Measurements from ENCODE around the gene IL26. TPM values are rescaled to one million over a fixed set of nuclear protein-coding genes. Genes with fewer than 3 reads are reported as not detected.

The IL26 gene
- polyA plus RNA-seq, 1 donor from 2014 or later, result not detected

- Histone ChIP-seq H4K20me1 (ENCODE audit: insufficient read depth) (no peaks in the 10 kb centered on the region), H3K27me3 (ENCODE audit: insufficient read depth, low read depth, low read length) (no peaks in the 10 kb centered on the region), H3K79me2 (replicated peaks; ENCODE audit: insufficient read depth, low read length) (no peaks in the 10 kb centered on the region), H3K9ac (ENCODE audit: low read length) (no peak overlapping the region), H2AFZ (ENCODE audit: low read depth, low read length) (no peak overlapping the region), H3K9me2 (ENCODE audit: insufficient read depth, low read length) (no peaks in the 10 kb centered on the region), H3F3A (ENCODE audit: insufficient read depth, low read length, poor library complexity, severe bottlenecking) (no peaks in the 10 kb centered on the region), H3K9me3 (ENCODE audit: low read length) (no peaks in the 10 kb centered on the region), H3K27ac (ENCODE audit: low read length) (no peak overlapping the region), H3K36me3 (ENCODE audit: insufficient read depth, low read length) (no peaks in the 10 kb centered on the region), H3K4me2 (ENCODE audit: low read length) (no peak overlapping the region), H3K4me3 (ENCODE audit: low read length) (no peak overlapping the region)
- TF ChIP-seq MXI1 (conservative IDR thresholded peaks at IDR 0.05; ENCODE audit: poor library complexity, severe bottlenecking), result no peak
- TF ChIP-seq, protein P1, sequence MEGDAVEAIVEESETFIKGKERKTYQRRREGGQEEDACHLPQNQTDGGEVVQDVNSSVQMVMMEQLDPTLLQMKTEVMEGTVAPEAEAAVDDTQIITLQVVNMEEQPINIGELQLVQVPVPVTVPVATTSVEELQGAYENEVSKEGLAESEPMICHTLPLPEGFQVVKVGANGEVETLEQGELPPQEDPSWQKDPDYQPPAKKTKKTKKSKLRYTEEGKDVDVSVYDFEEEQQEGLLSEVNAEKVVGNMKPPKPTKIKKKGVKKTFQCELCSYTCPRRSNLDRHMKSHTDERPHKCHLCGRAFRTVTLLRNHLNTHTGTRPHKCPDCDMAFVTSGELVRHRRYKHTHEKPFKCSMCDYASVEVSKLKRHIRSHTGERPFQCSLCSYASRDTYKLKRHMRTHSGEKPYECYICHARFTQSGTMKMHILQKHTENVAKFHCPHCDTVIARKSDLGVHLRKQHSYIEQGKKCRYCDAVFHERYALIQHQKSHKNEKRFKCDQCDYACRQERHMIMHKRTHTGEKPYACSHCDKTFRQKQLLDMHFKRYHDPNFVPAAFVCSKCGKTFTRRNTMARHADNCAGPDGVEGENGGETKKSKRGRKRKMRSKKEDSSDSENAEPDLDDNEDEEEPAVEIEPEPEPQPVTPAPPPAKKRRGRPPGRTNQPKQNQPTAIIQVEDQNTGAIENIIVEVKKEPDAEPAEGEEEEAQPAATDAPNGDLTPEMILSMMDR (IDR thresholded peaks at IDR 0.05; ENCODE audit: poor library complexity, severe bottlenecking), result no peak
- no peak for TF ChIP-seq REST (IDR thresholded peaks at IDR 0.05; ENCODE audit: borderline replicate concordance)
- TF ChIP-seq EZH2 (IDR thresholded peaks at IDR 0.05; ENCODE audit: borderline replicate concordance, insufficient read depth, low read length, poor library complexity, severe bottlenecking), result no peak
- no peak for TF ChIP-seq POLR2AphosphoS5 (IDR thresholded peaks at IDR 0.05)
- TF ChIP-seq SMC3 (conservative IDR thresholded peaks at IDR 0.05; ENCODE audit: poor library complexity), result no peak
- TF ChIP-seq RAD21 (conservative IDR thresholded peaks at IDR 0.05), result no peak
- TF ChIP-seq EP300 (conservative IDR thresholded peaks at IDR 0.05; ENCODE audit: poor library complexity, severe bottlenecking), result no peak
- no peak for TF ChIP-seq TAF1 (IDR thresholded peaks at IDR 0.05; ENCODE audit: low read depth)
Measured at GRCh38 chr12:68233498-68233897, 7.9 kb upstream of the IL26 start.

DNA sequence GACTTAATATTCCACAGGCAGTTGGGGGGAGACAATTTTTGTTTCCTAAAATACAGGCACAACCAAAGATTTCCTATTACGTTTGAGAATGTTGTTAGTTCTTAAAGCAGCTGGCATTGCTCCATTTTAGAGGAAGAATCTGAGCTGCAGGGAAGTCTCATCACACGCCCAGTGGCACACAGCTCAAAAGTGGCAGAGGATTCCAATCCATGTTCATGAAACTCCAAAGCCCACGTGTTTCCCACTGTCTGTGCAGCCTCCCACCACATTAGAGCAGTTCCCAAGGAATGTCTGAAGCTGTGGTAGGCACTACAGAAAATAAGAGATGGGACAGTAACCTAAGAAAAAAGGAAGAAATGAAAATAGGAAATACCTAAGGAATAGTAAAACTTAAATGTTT, 6.1 kb upstream of the IL26 start:
- H3K4me2 ChIP-seq (ENCODE audit: low read length), result no peak overlapping the region
- H3K9ac ChIP-seq (ENCODE audit: low read length), result no peak overlapping the region
- no peaks in the 10 kb centered on the region for H4K20me1 ChIP-seq (ENCODE audit: insufficient read depth)
- no peaks in the 10 kb centered on the region for H3K9me2 ChIP-seq (ENCODE audit: insufficient read depth, low read length)
- no peaks in the 10 kb centered on the region for H3K79me2 ChIP-seq (replicated peaks; ENCODE audit: insufficient read depth, low read length)
- no peaks in the 10 kb centered on the region for H3K9me3 ChIP-seq (ENCODE audit: low read length)
- H2AFZ ChIP-seq (ENCODE audit: low read depth, low read length), result no peak overlapping the region
- no peaks in the 10 kb centered on the region for H3K27me3 ChIP-seq (ENCODE audit: insufficient read depth, low read depth, low read length)
- TF ChIP-seq TAF1 (IDR thresholded peaks at IDR 0.05; ENCODE audit: low read depth) (no peak), RAD21 (conservative IDR thresholded peaks at IDR 0.05) (no peak), SMC3 (conservative IDR thresholded peaks at IDR 0.05; ENCODE audit: poor library complexity) (no peak), EZH2 (IDR thresholded peaks at IDR 0.05; ENCODE audit: borderline replicate concordance, insufficient read depth, low read length, poor library complexity, severe bottlenecking) (no peak), MXI1 (conservative IDR thresholded peaks at IDR 0.05; ENCODE audit: poor library complexity, severe bottlenecking) (no peak), REST (IDR thresholded peaks at IDR 0.05; ENCODE audit: borderline replicate concordance) (no peak), EP300 (conservative IDR thresholded peaks at IDR 0.05; ENCODE audit: poor library complexity, severe bottlenecking) (no peak), POLR2AphosphoS5 (IDR thresholded peaks at IDR 0.05) (no peak)
- TF ChIP-seq, protein P1 (IDR thresholded peaks at IDR 0.05; ENCODE audit: poor library complexity, severe bottlenecking), result no peak
- H3K4me3 ChIP-seq (ENCODE audit: low read length), result no peak overlapping the region
- H3K36me3 ChIP-seq (ENCODE audit: insufficient read depth, low read length), result no peaks in the 10 kb centered on the region
- no peak overlapping the region for H3K27ac ChIP-seq (ENCODE audit: low read length)
- no peaks in the 10 kb centered on the region for H3F3A ChIP-seq (ENCODE audit: insufficient read depth, low read length, poor library complexity, severe bottlenecking)

Measured in neural cell (in vitro differentiated cells).